NAMALWA (cell line): ENCODE measurements around the gene TRIOBP.

Experiments used
- DNase-seq: peaks from one replicate; pipeline ENCODE4 v3.0.0-alpha.2; 2015; ENCODE audit warnings: low spot score

TRIOBP gene

GRCh38 chr22:37728620-37729019, 31.8 kb downstream of the TRIOBP start:
- no peak for DNase-seq

- peak; percentile 45 for DNase-seq
Observed at GRCh38 chr22:37731804-37732471, 35.1 kb downstream of the TRIOBP start.

GRCh38 chr22:37732699-37733607, 36.1 kb downstream of the TRIOBP start:
- no peak for DNase-seq

DNA sequence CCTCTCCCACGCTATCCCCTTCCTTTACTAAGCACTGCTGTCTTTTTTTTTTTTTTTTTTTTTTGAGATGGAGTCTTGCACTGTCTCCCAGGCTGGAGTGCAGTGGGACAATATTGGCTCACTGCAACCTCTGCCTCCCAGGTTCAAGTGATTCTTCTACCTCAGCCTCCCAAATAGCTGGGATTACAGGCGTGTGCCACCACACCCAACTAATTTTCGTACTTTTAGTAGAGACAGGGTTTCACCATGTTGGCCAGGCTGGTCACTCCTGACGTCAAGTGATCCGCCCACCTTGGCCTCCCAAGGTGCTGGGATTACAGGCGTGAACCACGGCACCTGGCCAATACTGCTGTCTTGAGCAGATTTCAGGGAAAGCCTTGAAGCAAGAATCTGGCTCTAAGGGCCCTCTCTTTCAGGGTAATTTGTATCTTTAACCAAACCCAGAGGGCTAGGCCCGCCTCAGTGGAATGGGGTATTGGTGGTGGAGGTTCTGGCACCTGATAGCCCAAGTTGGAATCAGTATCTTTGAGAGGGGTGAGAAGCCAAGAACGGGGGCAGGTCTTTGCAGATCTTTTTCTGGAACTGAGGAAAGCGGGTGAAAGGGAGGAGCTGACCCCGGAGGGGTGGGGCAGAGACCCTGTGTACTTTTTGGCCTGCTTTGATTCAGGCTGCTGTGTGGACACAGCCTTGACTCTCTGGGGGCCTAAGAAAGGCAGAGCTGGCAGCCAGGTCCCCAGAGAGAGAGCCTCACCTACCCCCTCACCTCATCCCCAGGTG, 37.0 kb downstream of the TRIOBP start:
- no peak for DNase-seq

DNA sequence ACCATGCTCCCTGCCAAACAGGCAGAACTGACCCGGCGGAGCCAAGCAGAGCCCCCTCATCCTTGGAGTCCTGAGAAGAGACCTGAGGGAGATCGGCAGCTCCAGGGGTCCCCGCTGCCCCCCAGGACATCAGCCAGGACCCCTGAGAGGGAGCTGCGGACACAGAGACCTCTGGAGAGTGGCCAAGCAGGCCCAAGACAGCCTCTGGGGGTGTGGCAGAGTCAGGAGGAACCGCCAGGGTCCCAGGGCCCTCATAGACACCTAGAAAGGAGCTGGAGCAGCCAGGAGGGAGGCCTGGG, 37.5 kb downstream of the TRIOBP start:
- no peak for DNase-seq

DNA sequence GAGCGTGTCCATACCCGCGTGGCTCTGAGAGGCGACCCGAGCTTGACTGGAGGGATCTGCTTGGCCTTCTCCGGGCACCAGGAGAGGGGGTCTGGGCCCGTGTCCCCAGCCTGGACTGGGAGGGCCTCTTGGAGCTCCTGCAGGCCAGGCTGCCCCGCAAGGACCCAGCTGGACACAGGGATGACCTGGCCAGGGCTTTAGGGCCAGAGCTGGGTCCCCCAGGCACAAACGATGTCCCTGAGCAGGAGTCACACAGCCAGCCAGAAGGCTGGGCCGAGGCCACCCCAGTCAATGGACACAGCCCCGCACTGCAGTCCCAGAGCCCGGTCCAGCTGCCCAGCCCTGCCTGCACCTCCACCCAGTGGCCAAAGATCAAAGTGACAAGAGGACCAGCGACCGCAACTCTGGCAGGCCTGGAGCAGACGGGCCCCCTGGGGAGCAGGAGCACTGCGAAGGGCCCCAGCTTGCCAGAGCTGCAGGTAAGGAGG, 38.2 kb downstream of the TRIOBP start:
- no peak for DNase-seq

DNA sequence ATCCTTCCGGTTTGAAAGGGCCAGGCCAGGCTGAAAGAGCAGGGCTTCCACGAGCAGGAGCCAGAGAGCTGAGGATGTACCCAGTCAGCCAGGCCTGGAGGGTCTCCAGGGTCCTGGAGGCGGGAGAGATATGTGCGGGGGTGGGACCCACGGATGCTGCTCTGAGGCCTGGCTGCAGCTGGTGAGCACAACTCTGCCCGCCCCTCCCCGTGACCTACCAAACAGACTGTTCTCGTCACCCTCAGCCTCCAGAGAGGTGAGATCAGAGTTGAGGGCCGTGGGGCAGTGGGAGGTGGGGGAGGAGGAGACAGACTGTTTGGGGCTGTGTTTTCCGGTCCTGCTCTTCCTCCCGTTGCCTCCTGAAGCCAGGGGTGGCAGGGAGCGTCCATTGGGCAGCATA, 42.2 kb downstream of the TRIOBP start:
- no peak for DNase-seq

GRCh38 chr22:37739611-37740049, 42.8 kb downstream of the TRIOBP start:
- DNase-seq = no peak

GRCh38 chr22:37740455-37741311, 43.8 kb downstream of the TRIOBP start:
- DNase-seq = no peak

DNA sequence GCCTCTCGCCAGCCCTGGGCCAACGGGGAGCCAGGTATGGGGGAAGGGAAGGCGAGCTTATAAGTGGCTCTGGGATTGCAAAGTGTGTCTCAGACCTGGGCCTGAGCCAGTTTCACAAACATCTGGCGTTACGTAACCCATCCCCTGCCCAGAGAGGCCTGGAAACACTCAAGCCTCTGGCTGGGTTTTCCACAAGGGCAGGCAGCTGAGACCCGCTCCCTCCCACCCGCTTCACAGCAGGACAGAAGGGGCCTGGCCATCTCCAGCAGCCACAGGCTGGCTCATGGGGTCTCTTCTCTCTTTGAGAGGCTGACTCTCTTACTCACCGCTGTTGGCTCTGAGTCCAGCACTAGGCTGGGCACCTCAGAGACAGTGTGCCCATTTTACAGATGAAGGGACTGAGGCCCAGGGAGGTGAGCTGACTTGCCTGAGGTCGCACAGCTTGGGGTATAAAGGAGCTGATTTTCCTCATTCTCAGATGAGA, 44.5 kb downstream of the TRIOBP start:
- DNase-seq = no peak

- DNase-seq = no peak
Observed at GRCh38 chr22:37742376-37743171, 45.7 kb downstream of the TRIOBP start.

DNA sequence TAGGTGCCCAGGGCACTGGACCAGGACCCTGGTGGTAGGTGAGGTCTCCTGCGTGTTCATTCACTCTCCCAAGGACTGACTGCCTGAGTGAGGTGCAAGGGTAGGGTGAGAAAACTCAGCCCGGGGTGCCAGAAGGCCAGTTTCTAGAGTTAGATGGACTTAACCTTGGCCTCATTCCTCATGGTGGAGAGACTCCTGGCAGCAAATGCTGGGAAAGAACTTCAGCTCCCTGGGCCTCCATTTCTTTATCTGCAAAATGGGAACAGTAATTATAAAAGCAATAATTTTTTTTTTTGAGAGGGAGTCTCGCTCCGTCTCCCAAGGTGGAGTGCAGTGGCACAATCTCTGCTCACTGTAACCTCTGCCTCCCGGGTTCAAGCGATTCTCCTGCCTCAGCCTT, 47.7 kb downstream of the TRIOBP start:
- DNase-seq = peak; percentile 38

GRCh38 chr22:37745548-37746365, 48.9 kb downstream of the TRIOBP start:
- peak; percentile 88 for DNase-seq

DNA sequence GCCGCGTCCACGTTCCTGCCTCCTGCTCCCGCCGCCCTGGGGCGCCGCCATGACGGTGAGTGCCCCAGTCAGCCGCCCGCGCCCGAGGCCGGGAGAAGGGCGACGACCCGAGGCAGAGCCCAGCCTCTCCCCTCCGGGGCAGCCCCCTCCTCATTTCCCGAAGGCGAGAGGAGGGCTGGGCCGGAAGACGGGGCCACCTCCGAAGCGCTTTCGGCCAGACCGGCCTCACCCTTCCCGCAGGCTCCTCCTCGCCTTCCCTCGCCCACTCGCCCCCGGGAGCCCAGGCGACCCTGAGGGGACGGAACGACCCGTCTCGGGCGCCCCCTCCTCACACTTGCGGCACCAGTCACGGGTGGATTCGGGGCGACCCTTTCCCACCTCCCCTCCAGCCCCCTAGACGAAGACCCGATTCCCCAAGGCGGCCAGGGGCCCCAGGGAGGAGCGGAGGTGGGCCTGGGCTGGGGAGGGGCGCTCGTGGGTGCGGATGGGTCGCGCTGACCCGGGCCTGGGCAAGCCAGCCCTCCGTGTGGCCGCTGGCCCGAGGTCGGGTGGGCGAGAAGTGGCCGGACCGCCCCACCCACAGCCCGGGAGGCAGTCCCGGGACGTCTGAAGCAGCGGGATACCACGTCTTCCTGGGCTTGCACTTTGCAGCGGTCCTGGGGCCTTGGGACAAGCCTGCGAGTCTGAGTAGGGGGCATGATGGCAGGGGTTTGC, 49.7 kb downstream of the TRIOBP start:
- DNase-seq = no peak

DNA sequence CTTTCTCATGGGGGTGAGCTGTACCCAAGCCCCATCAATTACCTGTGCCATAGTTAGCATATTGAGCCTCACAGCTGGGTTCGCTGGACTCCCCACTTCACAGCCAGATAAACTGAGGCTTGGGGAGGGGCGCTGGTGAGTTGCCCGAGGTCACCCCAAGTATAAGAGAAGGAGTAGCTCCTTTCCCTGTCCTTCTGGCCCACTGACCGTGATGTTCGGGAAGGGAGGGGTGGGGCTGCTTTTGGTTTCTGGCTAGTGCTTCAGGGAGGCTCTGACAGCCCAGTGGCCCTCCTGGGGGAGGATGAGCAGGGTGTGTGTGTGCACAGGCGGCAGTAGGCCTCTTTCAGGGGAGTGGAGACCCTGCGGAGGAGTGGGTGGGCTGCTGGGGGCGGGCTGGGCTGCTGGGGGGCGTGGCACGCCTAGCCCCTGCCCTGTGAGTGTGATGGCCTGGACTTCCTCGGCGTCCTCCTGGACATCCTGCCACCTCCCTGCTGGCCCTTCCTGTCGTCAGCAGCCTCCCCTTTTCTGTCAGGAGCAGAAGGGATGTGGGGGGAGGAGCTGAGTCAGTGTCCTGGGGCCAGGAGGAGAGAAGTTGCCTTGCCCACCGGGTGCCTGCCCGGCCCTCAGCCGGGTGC, 50.3 kb downstream of the TRIOBP start:
- no peak for DNase-seq

GRCh38 chr22:37747715-37748100, 50.9 kb downstream of the TRIOBP start:
- no peak for DNase-seq

DNA sequence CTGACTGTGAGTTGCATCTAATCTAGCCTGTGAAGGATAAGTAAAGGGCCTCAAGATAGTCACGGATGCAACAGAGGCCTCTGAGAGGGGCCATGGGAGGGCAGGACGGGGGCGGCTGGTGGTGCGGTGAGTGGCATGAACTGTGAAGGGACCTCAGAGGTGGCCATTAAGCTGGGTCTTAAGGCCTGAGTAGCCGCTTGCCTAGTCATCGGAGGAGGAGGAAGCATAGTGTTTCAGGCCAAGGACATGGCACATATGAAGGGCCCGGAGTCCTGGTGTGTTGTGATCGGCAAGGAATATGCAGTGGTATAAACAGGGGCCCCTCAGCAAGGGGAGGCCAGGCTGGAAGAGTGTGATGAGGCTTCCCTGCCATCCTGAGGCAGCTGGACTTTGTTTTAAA, 51.8 kb downstream of the TRIOBP start:
- no peak for DNase-seq

GRCh38 chr22:37749226-37749625, 52.4 kb downstream of the TRIOBP start:
- no peak for DNase-seq
